Iris pigment epithelial cell (primary cell): ENCODE measurements around the gene NRM.
A peak's percentile ranks its signal among the peaks of the same experiment; 100 is the strongest.
"Not testable (repeated sequence)": the region's sequence is repeated elsewhere in the genome, so short reads cannot be mapped to it uniquely, and the experiment has no call there.

Experiments
- DNase-seq: peaks from one replicate; pipeline ENCODE4 v3.0.0-alpha.2; 2011; ENCODE audit warnings: low read depth

Gene NRM

DNA sequence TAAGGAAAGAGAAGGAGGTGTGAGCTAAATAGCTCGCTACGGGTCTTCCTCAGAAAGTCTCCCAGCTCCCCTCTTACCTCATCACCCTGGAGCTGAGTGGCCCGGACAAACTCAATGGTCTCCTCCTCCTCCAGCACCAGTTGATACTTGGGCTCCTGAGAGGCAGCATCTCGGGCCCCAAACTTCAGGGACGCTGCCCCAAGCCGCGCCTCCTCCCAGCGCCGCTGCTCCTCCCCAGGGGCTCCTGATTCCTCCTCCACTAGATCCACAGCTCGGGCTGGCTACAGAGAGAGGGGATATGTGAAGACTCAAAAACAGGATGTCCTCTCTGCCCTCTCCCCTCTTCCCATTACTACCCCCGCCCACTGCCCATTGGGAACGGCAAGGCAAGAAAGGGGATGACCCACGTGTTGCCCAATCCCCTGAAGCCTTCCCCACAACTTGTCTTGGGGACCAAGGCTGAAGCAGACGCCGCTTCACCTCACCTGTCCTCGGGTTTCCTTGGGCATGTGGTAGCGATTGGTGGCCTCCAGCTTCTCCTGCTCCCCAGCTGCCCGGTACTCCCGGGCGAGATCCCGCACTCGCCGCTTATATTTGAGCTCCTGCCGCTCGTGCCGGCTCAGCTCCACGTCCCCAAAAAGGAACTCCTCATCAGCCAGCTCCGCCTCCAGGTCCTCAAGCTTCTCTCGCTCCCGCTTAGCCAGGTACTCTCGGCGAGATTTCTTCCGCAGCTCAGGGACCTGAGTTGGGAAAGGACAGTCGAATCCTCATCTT lies 25.6 kb downstream of the NRM start:
- no peak for DNase-seq

DNA sequence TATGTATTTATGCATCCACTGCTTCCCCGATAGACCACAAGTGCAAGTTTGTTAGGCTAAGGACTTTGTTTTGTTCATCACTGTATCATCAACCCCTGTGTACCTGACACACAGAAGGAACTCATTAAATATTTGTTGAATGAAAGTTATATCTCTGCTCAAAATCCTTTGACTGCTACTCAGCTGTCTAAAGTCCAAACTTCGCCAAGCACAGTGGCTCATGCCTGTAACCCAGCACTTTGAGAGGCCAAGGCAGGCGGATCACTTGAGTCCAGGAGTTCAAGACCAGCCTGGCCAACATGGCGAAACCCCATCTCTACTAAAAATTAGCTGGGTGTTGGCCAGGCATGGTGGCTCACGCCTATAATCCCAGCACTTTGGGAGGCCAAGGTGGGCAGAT lies 32.9 kb downstream of the NRM start:
- not testable (repeated sequence) for DNase-seq

DNA sequence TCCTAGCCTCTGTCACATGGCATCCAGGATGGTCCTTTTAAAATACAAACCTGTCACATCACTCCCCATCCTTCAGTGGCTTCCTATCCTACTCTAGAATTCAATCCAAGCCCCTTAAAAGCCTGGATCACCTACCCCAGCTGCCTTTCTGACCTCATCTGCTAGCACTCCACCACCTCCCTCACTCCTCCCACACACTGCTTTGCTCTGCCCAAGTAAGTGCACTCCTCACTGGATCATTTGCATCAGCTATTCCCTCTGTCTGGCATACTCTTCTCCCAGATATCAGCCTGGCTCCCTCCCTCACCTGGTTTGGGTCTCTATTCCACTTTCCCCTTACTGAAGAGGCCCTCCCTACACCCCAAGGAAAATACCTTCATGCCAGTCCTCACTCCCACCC lies 33.3 kb downstream of the NRM start:
- no peak for DNase-seq

DNA sequence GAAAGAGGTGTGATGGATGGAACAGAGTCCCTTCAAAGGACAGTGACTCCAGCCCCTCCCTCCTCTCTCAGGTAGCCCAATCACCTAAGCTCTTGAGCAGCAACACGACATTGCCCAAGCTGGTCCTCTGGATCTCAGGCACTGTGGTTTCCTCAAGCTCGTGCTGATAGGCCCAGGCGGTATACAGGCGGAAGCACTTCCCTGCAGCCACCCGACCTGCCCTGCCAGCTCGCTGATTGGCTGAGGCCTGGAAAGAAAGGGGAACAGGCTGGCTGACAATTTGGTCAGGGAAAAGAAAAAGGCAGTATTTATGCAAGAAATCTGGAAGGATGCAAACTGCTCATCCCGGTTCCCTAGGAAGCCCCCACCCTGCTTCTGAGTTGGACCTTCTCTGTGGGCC lies 34.3 kb downstream of the NRM start:
- no peak for DNase-seq

DNA sequence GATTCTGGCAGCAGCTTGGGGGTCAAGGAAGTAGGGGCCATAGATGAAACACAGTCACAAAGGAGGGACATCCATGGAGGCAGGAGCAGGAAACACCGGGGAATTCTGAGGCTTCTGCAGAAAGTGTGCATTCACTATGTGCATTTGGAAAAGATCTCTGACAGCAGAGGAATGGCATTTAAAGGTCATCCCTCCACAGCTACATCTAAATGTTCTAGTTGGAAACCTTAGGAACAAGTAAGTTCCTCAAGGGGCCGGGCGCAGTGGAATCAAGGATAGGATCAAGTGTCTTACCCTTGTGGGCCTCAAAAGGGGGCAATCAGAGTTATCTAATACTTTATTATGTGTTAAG lies 35.1 kb downstream of the NRM start:
- no peak for DNase-seq

DNA sequence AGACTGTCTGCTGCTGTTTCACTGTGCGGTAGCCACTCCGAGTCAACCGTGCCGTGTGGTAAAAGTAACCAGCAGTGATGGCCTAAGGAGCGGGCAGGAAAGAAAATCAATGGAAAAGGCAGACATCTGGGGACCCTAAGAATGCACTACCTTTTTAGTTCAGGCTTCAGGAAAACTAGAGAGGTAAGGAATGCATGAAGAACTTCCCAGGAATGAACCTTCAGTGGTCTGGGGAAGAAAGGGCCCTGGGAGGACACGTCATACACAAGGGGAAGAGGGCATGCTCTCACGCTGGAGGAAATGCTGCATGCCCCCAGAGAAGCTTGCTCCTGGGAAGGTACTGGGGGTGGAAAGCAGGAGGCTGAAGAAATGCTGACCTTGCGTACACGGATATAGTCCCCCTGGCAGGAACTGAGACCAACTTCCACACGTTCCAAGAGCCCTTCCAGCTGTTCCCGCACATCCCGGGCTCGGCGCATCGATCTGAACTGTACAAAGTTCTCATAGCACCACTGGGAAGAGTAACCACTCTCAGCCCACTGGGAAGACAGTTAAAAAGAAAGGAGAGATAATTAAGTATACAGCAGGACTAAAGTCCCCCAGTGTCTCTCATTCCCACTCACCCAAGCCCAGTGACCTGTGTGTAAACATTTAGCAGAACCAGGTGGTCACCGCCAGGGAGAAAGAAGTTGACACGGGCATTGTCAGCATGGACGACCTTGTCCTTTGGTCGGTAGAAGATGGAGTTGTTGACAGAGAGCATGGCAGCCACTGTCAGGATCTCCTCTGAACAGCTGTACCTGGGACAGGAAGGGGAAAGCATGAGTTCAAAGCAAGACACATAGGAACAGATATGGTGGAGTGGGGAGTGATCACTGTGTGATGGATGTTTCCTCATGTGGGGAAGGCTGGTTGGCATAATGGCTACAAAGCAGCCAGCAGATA lies 35.7 kb downstream of the NRM start:
- DNase-seq = no peak

DNA sequence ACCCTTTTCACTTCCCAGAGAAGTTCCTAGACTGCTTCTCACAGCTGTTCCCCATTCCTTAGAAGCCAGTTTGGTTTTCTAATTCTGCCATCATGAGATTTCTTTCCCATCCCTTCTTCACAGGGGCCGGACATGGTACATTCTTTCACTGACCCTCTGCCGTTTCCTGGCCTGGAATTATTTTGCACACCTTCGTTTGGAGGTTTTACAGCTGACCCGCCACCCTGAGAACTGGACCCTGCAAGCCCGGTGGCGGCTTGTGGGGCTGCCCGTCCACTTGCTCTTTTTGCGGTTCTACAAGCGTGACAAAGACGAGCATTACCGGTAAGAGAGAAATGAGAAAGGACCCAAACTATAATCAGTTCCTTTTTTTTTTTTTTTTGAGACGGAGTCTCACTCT lies 39.6 kb downstream of the NRM start:
- DNase-seq = no peak

DNA sequence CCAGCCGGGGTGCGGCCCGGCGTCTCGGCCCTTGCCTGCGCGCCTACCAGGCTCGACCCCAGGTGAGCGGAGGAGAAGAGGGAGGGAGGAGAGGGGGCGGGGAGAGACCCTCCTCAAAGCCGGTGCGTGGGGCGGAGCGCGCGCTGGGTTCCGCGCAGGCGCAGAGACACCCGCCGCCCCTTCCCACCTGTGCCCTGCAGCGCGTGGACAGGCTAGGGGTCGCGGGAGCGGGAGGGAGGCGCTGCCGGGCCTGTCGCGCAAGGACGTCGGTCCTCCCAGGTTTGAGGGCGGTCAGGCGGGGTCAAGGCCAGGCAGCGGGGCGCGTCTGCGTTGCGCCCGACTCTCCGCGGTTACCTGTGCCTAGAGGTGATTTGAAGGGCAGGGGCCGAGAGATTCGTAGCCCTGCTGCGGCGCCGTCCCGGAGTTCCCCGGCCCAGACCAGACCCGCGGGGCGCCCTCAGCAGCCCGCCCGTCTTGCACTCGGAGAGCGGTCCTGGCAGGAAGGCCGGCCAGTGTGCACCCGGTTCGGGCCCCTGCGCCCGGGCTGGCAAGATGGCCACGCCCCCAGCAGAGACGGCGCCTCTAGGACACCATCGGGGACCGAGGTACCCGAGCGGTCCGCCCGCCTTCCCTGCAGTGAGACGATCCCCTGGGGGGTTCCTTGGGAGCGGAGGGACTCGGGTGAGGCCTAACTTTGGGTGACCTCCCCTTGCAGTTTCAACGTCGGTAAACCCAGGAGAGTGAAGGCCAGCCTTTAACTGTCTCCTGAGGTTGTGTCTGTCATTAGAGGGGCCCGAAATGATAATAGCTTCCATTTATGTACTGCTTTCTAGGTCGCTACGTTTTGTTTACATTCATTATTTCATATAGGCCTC lies 43.3 kb downstream of the NRM start:
- peak; percentile 46 for DNase-seq

DNA sequence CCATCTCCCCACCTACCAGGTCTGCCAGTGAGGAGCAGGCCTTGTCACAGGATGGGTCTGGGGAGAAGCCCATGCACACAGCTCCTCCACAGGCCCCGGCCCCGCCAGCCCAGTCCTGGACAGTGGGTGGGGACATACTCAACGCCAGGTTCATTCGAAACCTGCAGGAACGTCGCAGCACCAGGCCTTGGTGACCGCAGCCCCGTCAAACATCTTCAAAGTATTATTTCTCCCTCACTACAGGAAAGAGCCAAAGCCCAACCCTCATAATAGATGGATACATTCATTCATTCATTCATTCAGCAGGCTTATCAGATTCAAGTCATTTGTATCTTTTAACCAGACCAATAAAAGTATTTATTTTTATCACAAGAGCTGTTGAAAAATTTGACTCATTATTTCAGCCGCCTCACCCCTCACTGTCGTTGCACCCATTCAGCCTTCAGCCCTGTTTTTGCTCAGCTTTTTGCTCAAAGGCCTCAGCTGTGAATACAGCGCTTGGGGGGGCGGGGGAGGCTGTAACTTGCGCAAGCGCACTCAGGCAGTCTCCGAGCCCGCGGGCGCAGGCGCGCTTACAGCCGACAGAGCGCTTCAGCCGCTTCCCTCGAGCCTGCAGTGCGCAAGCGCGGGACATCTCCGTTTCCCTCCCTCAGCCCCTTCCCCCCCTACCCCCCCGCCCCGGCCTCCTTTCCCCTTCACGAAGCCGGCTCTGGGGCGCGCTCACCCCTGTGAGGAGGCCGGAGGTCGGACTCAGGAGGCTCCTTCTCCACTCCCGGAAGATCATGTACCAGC lies 44.1 kb downstream of the NRM start, which contains the start of gene C6orf136:
Gene C6orf136, plus strand, starts transcription at position 684 of the 792 bp plus-strand sequence. Its CDS starts 99 bp downstream, at position 783.
- peak; percentile 91 for DNase-seq

DNA sequence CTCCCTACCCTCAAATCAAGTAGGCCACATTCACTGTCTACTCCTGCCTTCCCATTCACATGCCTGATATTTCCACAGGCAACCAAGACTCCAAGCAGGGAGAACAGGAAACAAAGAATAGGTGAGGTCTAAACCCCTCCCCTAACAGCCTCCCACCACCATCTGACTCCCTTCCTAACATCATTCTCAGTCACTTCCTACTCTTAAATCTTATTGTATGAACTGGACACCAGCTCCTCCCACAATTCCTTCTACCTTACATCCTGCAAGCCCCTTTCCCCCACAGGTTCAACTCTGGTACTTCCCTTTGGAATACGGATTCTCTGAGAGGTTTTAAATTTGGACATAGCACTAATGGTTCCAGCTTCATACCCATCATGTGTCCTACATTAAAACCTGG lies 44.8 kb downstream of the NRM start:
- DNase-seq = no peak

DNA sequence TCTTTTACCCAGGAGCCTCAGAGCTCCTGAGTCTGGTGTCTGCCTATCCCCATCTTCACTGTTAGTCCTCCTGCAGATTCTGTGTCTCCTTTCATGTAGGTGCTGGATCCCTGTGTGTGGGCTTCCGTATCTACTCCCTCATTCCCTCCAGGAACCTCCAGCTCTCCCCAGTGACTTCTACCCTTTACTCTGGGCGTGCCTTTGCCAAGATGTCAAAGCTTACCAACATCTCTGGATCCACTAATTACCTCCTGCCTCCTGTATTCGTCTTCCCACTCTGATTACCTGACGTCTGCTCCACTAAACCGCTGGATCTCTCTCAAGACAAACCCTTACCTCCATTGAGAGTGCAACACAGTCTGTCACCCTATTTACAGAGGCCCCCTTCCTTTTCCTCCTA lies 46.0 kb downstream of the NRM start:
- DNase-seq = no peak

DNA sequence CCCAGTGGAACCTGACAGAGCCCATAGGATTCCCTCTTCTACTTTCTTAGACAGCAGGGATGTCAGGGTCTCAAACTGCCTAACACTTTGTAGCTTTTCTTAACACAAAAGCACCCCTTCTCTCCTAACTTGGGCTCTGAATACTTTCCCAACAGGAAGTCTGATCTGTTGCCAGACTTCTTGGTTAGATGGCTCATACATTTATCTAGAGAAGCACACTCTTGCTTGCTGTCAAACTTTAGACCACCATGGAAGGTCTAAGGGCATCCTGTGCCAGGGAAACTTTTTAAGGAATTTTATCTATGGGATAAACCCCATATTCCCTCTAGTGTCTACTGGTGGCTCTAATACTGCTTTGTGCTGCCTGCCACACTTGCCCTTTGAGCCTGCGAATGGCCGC lies 47.1 kb downstream of the NRM start:
- DNase-seq = no peak

DNA sequence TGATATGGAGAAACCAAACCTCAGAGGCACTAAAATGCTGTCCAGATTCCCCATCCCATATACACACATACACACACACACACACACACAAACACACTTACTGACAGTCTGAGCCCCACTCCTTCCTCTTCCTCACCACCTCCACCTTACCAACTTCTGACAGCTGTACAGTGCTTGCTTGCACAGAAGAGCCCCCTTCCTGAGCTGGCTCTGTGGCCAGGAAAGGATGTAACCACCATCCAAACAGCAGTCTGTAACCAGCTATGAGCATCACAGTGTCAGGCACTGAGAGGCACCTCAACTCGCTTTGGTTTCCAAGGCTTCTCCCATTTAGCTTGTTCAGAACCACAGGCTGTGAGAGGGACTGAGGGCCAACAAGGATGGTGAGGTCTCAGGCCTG lies 49.7 kb downstream of the NRM start:
- DNase-seq = no peak

DNA sequence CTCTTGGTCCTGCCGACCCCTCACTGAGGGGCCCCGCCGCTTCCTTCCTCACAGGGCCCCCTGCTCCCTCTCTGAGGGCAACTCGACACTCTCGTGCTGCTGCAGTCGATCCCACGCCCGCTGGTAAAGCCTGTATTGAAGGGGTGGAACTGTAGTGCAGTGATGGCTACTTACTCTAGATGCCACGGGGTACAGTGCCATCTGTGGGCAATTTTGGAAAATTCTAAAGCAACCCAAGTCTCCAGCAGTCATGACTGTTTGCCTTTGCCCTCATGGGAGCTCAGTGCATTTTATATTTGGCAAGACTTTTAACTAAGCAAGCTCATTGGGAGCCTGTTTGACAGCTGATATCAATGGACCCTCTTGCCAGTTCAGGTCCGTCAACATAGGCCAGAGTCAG lies 50.3 kb downstream of the NRM start:
- DNase-seq = no peak
